ENCODE results near the gene DMRT1.
"Not testable (repeated sequence)": the region's sequence is repeated elsewhere in the genome, so short reads cannot be mapped to it uniquely, and the experiment has no call there.

The DMRT1 gene

DNA sequence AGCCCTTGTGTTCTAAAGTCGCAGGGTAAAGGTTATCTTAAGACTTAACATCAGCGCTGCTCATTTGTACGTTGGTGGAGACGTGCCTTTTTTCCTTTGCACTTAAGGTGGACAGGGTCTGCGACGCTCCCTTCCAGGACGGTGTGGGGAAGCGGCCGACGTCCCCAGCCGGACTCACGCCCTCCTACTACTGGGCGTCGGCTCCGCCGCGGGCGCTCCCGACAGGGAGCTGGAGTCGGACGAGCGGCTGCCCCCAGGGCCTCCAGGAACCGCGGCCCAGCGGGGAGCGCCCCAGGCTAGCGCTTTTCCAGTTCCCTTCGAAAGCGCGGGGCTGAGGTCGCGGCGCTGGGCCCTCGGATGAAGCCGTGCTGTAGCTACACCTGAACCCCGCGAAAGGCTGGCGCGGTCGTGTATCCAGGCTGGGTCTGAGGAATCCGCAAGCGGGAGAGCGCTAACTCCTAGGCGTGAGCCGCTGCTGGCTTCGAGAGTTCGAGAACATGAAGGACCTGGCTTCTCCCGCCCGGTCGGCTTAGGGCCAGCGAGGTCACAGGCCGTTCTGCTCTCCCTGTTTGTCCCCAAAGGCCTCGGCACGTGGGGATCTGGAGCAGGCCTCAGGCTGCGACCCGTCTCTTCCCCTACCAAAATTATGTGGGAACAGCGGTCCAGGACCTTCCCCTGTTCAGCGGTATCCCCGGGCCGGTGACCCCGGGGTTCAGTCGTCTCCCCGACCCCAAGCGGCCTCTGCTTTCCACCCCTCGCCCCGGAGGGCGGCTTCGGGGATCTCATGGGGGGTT is 131.2 kb downstream of the DMRT1 start:
- DNase-seq: no peak

DNA sequence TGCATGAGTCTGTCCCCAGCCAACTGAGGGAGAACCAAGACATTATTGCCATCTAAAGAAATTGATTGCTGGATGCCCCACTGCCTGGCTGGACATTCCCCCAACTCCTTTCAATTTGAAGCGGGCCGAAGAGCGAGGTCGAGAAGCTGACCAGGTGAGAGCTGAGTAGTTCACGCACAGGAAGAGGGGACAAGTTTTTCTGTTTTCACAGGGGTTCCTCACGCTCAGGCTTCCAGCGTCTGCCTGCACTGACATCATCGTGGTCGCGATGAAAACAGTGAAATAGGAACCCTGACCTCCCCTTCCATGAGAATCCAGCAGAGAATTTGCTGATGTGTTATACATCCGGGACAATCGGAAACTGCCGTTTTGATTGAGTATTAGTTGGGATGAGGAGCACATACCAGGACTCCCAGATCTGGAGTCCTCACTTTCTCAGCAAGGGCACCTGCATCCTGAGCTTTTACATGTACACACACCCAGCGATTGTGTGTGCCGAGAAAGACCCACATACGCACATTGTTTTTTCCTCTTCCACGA is 131.9 kb downstream of the DMRT1 start:
- DNase-seq: no peak

DNA sequence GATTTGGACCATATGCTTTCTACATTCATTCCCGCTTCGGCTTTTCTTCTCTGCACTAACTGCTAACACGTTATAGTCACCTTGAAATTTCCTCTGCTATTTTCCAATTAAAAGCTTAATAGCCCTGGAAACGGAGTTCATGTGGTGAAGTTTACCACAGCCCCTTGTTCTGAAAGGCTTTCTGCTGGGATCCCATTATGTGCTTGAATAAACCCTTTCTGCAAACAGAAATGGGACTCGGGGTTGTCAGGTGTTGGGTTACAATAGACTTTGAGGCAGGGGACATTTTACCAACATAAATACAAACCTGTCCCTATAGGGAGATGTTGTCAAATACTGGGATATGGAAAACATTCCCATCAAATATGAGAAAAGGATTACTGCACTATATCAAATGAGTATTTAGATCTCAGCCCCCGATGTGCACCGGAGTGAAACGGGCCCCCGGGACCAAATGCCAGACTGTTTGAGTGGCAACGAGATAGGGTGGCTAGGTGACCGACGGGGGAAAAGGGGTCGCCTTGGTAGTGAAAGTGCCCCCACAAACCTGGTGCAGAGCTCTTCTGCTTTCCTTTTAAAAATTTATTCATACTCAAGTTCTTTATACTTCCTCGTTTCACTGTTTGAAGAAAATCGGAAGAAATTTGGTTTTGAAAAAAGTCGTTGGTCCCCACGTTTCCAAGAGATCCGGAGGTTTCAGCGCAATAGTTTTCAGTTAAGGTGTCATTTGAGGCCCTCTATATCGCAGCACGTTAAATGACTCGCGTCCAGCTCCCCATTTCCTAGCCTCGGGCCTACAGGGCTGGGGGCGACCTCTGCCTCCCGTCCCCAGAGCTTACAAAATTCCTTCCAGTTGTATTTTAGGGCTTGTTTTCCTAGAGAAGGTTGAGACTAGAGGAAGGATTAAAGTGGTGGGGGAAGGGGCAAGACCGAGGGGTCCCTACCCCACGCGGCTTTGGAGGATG is 132.8 kb downstream of the DMRT1 start:
- no peak for DNase-seq

DNA sequence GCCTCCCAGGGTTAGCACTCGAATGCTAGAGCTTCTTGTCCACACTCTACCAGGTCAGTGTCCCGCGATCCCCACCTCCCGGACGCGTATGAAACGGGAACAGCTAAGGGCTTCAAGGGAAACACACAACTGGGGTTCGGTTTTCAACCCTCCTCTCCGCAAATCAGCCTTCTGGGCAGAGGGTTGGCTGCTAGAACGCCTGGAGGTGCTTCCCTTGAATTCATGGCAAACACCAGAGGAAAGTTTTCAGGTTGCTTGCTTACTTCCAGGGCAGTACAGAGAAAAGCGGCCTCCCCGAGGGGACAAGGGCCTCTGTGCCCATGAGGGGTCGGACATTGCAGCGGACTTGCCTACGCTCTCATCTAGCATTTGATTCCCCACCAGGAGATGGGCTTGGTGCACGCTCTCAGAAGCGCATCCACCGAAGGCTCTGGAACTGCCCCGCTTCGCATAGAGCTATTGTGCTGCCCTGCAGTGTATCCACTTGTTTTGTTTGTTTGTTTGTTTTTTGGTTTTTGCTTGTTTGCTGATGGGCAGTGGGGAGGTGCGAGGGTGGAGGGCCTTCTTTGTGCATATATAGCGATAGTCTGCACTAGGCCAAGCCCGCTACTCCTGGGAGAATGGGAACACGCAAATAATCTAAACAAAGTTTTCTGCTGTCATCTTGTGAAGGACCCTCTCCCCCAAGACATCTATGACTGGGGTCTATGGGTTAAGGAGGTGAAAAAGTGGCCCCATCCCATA is 133.7 kb downstream of the DMRT1 start:
- DNase-seq: no peak

DNA sequence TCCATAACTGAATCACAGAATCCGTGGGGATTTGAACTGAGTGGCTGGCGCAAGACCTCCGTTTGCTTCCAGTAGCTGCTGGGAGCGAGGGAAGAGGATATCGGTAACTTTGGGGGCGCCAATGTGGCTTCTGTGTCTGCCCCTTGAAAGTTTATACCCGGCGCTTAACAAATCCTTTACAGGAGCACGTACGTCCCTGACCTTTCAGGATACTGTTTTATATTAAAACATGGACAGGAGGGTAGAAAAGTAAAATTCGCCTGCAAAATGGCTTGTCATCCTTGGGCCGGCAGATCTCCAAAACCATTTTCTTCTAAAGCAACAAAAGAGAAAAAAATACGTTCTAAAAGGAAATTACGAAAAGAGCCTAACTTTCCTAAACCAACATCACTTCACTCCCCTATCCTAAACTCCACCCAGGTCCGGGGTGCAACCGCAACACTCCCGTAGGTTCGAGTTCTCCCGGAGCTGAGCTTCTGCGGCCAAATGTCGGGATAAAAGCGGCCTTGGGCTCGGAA is 134.3 kb downstream of the DMRT1 start:
- no peak for DNase-seq

DNA sequence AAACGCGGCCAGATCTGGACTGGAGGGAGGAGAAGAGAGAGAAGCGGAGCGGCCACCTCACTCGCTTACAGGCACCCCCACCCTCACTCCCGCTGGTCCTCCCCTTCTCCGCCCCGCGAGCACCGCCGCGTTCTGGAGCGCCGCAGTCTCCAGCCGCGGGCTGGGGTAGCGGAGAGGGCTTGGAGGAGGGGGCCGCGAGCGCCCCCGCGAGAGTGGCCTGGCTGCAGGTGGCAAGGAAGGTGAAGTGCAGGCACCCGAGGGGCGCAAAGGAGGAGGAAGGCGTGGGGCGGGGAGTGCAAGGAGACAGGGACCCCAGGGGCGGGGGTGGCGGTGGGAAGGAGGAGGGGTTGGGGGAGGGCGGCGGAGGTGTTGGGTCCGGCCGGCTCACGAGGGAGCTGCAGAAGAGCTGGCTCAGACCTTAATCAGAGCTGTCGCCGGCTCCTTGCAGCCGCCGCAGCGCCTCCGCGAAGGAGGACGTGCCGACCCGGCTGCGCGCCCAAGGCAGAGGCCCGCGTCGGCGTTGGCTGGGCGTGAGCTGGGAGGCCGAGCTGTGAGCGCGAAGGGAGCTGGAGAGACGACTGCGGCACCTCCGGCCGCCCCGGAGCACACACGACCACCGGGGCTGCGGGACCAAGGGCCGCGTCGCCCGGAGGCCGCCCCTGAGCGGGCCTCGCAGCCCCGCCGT is 134.9 kb downstream of the DMRT1 start, which contains the start of gene DMRT3:
DMRT3 (plus strand) TSS at position 398 of the 685 bp plus-strand sequence. CDS start 347 bp downstream, outside the sequence.
- DNase-seq: no peak

DNA sequence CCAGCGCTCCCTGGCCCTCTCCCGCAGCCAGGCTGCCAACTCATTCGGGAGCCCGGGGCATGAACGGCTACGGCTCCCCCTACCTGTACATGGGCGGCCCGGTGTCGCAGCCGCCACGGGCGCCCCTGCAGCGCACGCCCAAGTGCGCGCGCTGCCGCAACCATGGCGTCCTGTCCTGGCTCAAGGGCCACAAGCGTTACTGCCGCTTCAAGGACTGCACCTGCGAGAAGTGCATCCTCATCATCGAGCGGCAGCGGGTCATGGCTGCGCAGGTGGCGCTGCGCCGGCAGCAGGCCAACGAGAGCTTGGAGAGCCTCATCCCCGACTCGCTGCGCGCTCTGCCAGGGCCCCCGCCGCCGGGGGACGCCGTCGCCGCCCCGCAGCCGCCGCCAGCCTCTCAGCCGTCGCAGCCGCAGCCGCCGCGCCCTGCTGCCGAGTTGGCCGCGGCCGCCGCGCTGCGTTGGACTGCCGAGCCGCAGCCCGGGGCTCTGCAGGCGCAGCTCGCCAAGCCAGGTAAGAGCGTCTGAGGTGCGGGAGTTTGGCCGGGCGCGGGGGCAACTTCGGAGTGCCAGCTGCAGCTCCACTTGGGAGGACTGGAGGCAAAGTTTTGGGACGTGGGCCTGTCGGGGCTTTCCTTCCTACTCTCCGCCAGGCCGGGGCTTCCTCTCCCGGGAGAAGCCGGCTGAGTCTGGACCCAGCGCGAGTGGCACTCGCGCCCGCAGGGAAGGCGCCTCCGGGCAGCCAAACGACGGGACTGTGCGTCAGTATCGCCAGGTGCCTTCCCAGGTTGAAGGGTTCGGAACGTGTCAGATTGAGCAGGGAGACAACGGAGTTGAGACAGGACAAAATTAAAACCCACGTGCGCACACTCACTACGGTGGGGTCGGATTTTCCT is 135.7 kb downstream of the DMRT1 start:
- DNase-seq: no peak

DNA sequence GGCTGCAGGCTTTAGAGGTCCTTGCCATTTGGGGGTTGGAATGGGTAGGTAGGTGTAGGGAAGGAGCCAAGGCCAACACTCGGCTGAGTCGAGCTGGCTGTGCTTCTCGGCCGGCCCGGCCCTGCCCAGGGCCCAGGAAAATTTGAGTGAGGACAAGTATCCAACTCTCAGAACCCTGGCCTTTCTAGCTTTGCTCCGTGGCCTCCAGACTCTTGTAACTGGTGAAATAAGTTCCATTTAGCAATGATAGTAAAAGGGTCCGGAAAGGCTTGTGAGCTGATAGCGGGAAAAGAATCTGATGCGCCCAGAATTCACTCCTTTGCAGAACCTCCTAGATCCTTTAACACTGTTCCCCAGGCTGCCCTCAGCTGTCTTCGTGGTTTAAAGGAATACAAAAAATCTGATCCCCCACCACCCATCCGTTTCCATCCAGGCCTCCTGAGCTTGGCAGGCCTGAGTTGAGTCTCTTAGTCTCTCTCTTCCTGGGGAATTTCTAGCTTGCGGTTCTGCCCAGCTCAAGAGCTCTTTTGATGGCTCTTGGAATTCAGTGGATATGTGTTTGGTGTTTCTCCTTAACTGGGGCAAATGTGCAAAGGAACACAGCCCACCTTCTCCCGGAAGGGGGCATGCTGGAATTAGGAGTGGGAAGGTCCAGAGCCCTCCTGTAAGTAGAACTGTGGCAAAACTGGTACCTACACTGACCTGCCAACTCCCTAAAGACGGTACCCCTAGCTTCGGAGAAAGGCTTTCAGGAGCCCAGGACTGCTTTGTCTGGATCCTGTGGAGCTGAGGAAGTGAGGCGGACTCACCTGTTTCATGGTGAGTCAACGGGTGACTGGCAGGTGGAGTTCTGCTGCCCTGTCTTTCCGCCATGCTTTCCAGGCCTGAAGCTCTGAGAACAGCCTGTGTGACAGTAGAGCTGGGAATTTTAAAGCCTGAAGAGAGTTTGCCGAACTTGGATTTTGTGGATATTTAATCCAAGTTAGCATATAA is 136.6 kb downstream of the DMRT1 start:
- DNase-seq: no peak

DNA sequence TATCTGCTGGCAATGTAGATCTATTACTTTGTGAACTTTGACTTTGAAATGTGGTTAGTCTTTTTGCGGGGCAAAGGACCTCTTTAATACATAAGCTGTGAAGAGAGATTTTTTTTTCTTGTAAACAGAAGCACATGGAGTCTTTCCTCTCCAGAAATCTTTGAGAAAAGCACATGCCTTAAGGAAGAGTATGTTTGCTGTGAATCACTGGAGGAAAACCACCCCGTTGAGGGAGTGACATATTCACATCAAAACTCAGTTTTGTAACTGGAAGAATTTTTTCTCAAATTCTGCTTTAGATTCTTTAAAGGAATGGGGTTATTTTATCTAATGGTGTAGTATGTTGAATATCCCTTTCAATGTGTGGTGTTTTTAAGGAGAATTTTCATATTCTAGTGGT is 138.5 kb downstream of the DMRT1 start:
- no peak for DNase-seq

DNA sequence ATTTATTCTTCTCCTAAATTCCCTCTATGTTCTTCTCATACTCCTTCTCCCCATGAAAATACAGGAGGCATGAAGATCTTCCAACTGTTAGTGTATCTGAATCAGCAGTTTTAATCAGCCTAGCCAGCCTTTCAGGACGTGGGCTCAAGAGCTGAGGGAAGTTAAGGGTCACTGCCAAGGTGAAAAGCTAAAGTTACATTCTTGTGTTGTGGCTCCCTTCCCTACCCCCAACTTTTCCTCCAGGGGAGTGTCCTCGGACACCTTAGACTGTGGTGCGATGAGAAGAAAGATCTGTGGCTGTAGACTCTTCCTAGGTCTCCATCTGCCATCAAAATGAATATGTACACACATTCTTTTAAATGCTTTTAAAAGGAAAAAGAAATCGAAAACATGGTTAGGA is 139.1 kb downstream of the DMRT1 start:
- no peak for DNase-seq

DNA sequence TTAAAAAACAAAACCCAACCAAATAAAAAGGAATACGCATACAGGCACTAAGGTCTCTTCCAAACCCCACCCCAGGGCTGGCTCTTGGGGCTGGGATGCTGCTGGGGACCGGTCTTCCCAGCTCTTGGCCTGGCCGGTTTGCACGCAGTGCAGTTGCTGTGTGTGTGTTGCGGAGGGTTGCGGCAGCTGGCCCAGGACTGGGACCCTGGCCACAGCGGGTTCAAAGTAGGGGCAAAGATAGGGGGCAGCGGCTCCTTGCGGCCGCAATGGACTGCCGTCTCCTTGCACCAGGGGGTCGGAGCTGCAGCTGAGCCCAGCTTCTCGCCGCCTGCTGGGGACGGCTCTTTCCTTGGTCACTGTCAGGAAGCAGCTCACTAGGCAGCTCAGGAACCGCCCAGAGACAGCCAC is 140.0 kb downstream of the DMRT1 start:
- no peak for DNase-seq

DNA sequence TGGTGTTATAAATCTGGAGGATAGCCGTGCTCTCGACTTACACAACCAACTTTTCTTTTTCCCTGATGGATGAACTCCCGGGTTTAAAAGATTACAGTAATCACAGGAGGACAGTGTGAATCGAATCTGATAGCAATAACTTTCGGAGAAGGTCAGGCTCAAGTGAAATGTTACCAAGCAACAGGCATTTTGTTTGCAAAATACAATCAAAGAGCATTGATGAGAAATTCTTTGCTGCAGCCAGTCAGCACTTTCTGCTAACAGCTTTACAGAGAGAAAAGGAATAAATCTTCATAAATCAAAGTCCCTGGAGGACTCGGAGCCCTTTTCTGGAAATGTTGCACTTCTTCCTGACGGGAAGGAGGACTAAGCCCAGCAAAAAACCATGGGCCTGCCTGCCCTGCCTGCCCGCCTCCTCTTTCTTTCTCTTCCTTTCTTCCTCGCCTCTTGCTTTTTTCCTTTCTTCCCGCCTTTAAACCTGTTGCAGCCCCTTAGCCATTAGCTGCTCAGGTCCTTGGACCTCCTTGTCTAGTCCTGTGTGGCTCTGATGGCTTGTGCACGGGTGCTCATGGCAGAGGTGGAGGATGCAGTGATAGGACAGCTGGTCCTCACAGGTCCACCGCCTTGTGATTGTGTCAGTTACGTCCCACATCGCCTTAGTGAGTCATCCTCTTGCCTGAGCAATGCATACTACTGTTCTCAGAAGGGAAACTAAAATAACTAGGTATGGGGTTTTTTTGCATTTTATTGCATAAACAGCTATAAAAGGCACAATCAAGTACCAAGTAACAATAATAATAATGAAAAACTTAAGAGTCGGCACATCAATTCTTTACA is 141.1 kb downstream of the DMRT1 start:
- DNase-seq: no peak

DNA sequence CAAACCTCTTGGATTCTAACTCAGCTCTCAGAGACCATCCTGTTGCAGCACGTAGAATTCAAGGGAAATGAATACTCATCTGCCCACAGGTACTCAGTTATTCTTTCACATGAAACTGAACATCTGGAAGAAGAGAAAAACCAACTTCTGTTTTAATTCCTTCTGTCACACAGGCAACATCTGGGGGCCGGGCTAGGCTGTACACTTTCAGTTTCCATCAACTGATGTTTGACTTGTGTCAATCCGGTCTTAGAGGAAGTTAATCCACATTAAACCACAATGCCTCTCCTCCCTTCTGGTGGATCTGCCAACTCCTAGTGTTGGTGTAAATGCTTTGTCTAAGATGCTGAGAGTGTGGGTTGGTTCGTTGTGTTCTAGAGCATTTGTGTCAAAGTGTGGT is 152.5 kb downstream of the DMRT1 start:
- no peak for DNase-seq

DNA sequence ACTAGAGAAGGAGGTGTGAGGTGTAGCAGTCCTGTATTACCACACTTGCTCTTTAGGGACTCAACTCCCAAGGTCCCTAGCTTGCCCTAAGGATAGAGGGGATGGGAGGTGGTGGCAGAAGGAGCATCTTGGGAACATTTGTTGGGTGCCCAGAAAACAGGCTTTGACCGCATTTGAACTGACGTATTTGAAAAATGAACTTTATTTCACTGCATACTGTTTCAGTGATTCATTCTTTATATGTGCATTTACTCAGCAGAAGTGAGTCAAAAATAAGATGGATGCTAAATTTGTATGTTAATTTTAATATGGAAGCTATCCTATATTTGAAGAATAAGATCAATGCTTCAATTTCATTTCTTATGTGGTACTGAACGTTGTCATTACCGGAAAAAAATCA is 153.7 kb downstream of the DMRT1 start:
- no peak for DNase-seq

DNA sequence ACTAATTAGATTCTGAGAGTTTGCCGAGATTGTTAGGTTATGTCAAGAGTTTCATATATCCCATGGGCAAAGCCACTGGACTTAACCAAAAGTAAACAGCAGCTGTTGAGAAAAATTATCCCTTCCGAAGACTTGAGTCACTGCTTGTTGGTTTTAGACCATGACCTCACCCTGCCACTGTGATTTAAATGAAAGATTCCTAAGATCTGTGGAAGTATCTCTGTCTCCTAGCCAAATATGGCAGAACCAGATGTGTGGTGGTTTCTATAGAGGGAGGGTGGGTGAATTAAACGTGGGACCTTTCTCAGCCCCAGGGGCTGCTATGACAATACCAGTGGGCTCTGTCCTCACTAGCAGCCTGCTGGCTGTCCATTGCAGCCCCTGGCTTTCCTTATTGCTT is 154.3 kb downstream of the DMRT1 start:
- no peak for DNase-seq

DNA sequence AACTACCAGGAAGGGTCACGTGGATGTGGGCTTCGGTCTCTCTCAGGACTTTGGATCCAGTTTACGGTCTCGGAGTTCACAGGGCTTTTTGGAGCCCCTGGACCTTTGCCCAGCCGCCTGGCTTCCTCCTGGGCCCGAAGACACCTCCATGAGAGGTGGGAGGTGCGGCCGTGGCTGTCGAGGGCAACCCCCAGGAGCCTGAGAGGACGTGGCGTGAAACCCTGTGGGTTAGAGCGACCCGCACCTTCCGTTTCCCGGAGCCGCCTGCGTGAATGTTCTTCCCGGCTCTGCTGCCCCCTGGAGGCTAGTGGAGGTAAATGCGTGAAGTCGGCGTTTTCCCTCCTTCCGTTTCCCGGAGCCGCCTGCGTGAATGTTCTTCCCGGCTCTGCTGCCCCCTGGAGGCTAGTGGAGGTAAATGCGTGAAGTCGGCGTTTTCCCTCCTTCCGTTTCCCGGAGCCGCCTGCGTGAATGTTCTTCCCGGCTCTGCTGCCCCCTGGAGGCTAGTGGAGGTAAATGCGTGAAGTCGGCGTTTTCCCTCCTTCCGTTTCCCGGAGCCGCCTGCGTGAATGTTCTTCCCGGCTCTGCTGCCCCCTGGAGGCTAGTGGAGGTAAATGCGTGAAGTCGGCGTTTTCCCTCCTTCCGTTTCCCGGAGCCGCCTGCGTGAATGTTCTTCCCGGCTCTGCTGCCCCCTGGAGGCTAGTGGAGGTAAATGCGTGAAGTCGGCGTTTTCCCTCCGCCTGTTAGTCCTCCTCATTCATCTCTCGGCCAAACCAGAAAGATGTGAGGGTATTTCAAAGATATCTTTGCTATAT is 157.0 kb downstream of the DMRT1 start:
- DNase-seq: not testable (repeated sequence)

DNA sequence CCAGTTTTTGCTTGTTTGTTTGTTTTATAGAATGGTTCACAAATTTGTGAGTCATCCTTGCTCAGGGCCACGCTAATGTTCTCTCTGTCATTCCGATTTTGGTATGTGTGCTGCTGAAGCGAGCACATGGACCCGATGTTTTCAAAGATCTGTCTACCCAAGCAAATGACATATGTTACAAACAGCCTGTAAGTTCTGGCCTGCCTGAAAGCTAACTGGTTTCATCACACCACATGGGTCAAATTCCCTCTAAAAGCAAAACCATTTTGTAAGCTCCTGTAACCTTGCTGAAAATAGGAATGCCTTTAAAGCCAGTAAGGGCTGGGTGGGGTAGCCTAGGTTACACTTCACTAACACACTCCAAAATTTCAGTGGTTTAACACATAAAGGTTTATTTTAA is 160.3 kb downstream of the DMRT1 start:
- DNase-seq: no peak

DNA sequence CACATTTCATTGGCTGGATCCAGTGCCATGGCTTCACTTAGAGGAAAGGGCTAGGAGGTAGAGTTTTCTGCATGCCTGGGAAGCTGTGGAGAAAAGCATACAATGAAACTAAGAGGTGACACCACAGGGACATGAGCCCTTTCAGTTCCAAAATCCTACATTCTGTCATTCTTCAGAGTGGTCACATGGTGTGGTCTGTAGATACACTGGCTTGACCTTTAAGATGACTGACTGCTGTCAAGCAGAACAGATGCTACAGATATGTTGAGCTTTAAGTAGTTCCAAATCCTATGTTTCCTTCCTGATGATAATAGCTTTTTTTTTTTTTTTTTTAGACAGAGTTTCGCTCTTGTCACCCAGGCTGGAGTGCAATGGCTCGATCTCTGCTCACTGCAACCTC is 161.2 kb downstream of the DMRT1 start:
- DNase-seq: no peak
